Gastroesophageal sphincter (tissue), 4 donors: Measurements from ENCODE around the gene TMEM176B. TPM values are rescaled to one million over a fixed set of nuclear protein-coding genes. Genes with fewer than 3 reads are reported as not detected.
"Not testable (repeated sequence)": the region's sequence is repeated elsewhere in the genome, so short reads cannot be mapped to it uniquely, and the experiment has no call there.

Source experiments
- ATAC-seq: fragments of 150-250 bp; one replicate; pipeline ENCODE4 v1.9.1; 2016; ENCODE audit warnings: mild to moderate bottlenecking, moderate library complexity
- H3K27ac ChIP-seq, 4 donors: fragments of 200-600 bp; sonication (generic) in 3 of 4; 1 replicate in 3 of 4; 2 replicates in 1 of 4; pipeline ENCODE4 v1.5.1; 2016 to 2019
- H3K27me3 ChIP-seq: fragments of 200-600 bp; sonication (generic); one replicate; pipeline ENCODE4 v1.5.1; 2019
- H3K36me3 ChIP-seq, 2 donors: fragments of 200-600 bp; sonication (generic); one replicate each; pipeline ENCODE4 v1.5.1; 2019; ENCODE audit warnings: control low read depth in 1 of 2
- H3K4me1 ChIP-seq, 3 donors: fragments of 200-600 bp; sonication (generic); 1 replicate in 2 of 3; 2 replicates in 1 of 3; pipeline ENCODE4 v1.5.1; 2016 to 2019; ENCODE audit warnings: control low read depth in 2 of 3
- H3K4me3 ChIP-seq, 2 donors: fragments of 200-600 bp; sonication (generic); one replicate each; pipeline ENCODE4 v1.5.1; 2019; ENCODE audit warnings: mild to moderate bottlenecking in 1 of 2, moderate library complexity in 1 of 2
- H3K9me3 ChIP-seq, 3 donors: fragments of 200-600 bp; sonication (generic); one replicate each; pipeline ENCODE4 v1.5.1; 2017 to 2019; ENCODE audit warnings: control low read depth in 2 of 3
- CTCF ChIP-seq, 4 experiments: fragments of 200-600 bp in 2 of 4; fragments of 450-650 bp in 2 of 4; sonication (generic) in 1 of 4; IDR thresholded peaks; one replicate each; pipeline ENCODE4 v1.5.1; 2017 to 2019; ENCODE audit warnings: antibody characterized with exemption in 4 of 4, mild to moderate bottlenecking in 2 of 4, moderate library complexity in 2 of 4
- EP300 ChIP-seq: sonication (generic); formaldehyde crosslinking; IDR thresholded peaks from one replicate; pipeline ENCODE4 v1.6.1; 2017; ENCODE audit warnings: antibody characterized with exemption, mild to moderate bottlenecking
- POLR2A ChIP-seq, 2 donors: fragments of 450-650 bp; IDR thresholded peaks; one replicate each; pipeline ENCODE4 v1.6.1; 2017; ENCODE audit warnings: antibody characterized with exemption in 2 of 2, mild to moderate bottlenecking in 2 of 2, moderate library complexity in 1 of 2
- POLR2AphosphoS5 ChIP-seq: sonication (generic); formaldehyde crosslinking; IDR thresholded peaks from one replicate; pipeline ENCODE4 v1.6.1; 2017; ENCODE audit warnings: antibody characterized with exemption
- WGBS, 2 donors: methylation state at CpG; one replicate each; pipeline ENCODE4 v1.1.5; 2018; ENCODE audit warnings: low coverage in 1 of 2; 5-methylcytosine and 5-hydroxymethylcytosine counted together
- total RNA-seq, 4 donors: library from RNA; depleted of rRNA; stranded (reverse); fragments of >200 nt; gene quantifications; one replicate each; pipeline ENCODE4 v1.1.0, GENCODE V29; 2016

TMEM176B gene
- total RNA-seq, 4 donors from 2014 or later: 18.2 to 69.3 (median 52.6) TPM

DNA sequence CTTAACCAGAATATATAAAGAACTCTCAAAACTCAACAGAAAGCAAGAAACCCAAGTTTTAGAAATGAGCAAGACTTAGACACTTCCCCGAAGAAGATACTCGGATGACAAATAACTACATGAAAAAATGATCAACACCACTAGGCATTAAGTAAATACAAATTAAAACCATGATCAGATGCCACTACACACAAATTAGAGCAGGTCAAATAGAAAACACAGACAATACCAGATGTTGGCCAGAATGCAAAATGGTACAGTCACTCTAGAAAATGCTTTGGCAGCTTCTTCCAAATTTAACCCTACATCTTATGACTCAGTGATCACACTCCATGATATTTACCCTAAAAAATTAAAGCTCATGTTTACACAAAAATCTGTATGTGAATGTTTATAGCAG lies 18.8 kb upstream of the TMEM176B start:
- Histone ChIP-seq H3K4me1 (no peaks in the 10 kb centered on the region), H3K9me3 (peaks cover 0 to 29% (median 1%) of the 10 kb centered on the region in 3 donors), H3K27me3 (peaks cover 8% of the 10 kb centered on the region), H3K27ac (no peak overlapping the region), H3K36me3 (no peaks in the 10 kb centered on the region), H3K4me3 (no peak overlapping the region)
- ATAC-seq: no peak
- 83 to 100% methylated on average over 2 of the region's 2 CpGs for WGBS, 2 donors
- TF ChIP-seq CTCF (IDR thresholded peaks at IDR 0.05): no peak
- no peak for TF ChIP-seq POLR2AphosphoS5
- no peak for TF ChIP-seq EP300
- no peak for TF ChIP-seq POLR2A (IDR thresholded peaks at IDR 0.05)

DNA sequence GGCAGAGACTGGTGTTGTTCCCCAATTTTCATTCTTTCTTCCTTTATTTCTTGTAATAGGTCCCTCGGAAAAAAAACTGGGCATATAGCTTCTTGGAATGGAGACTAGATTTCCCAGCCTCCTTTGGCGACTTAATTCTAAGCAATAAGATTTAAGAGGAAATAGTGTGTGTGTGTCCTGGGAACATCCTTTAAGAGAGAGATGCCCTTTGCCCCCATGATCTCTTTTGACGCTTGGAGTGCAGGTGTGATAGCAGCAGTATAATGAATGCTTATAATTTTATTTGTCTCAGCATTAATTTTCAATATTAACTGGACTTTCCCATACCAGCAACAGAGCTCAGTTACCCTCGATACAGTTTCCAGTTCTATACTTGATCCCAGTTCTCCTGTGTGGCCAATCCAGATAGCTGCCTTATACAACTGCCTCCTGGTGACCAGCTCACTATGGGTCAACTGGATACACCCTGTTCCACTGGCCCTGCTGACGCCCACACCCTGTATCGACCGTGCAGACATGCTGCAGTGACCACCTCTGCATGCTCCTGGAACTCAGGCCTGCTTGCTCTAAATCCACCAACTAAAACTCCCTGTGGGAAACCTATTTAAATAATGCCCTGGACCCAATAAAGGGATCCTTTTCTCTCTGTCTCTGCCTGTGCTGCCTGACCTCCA lies 14.3 kb upstream of the TMEM176B start:
- Histone ChIP-seq H3K27me3 (peaks cover 8% of the 10 kb centered on the region), H3K36me3 (no peaks in the 10 kb centered on the region), H3K27ac (no peak overlapping the region), H3K9me3 (peaks cover 0 to 29% (median 0%) of the 10 kb centered on the region in 3 donors), H3K4me3 (no peak overlapping the region), H3K4me1 (no peaks in the 10 kb centered on the region)
- ATAC-seq: no peak
- WGBS, 2 donors: 70 to 80% methylated on average over 2 to 7 of the region's 7 CpGs
- no peak for TF ChIP-seq POLR2AphosphoS5
- TF ChIP-seq CTCF (IDR thresholded peaks at IDR 0.05): no peak
- TF ChIP-seq EP300: no peak
- no peak for TF ChIP-seq POLR2A (IDR thresholded peaks at IDR 0.05)

DNA sequence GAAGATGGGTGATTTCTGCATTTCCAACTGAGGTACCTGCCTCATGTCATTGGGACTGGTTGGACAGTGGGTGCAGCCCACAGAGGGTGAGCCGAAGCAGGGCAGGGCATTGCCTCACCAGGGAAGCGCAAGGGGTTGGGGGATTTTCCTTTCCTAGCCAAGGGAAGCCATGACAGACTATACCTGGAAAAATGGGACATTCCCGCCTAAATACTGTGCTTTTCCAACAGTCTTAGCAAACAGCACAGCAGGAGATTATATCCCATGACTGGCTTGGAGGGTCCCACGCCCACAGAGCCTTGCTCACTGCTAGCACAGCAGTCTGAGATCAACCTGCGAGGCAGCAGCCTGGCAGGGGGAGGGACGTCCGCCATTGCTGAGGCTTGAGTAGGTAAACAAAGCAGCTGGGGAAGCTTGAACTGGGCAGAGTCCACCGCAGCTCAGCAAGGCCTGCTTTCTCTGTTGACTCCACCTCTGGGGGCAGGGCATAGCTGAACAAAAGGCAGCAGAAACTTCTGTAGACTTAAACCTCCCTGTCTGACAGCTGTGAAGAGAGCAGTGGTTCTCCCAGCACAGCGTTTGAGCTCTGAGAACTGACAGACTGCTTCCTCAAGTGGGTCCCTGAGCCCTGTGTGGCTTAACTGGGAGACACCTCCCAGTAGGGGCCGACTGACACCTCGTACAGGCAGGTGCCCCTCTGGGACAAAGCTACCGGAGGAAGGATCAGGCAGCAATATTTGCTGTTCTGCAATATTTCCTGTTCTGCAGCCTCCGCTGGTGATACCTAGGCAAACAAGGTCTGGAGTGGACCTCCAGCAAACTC lies 7.7 kb upstream of the TMEM176B start:
- Histone ChIP-seq H3K9me3 (peaks cover 0 to 24% (median 0%) of the 10 kb centered on the region in 3 donors), H3K36me3 (peaks cover 0 to 26% of the 10 kb centered on the region in 2 donors), H3K27me3 (peaks cover 31% of the 10 kb centered on the region)
- not testable (repeated sequence) for H3K4me3 ChIP-seq, ATAC-seq, H3K4me1 ChIP-seq, H3K27ac ChIP-seq
- WGBS, 2 donors: 90% methylated on average over 2 of the region's 13 CpGs; no CpG with 5 or more reads in 1 of the 2 donors

GRCh38 chr7:150806863-150807262 lies 6.7 kb upstream of the TMEM176B start:
- Histone ChIP-seq H3K9me3 (peaks cover 0 to 24% (median 0%) of the 10 kb centered on the region in 3 donors), H3K36me3 (peaks cover 0 to 31% of the 10 kb centered on the region in 2 donors), H3K27ac (no peak overlapping the region), H3K27me3 (peaks cover 41% of the 10 kb centered on the region), H3K4me1 (no peaks in the 10 kb centered on the region), H3K4me3 (no peak overlapping the region)
- 71 to 91% methylated on average over 1 to 2 of the region's 2 CpGs for WGBS, 2 donors
- TF ChIP-seq POLR2AphosphoS5 (no peak), EP300 (no peak), POLR2A (IDR thresholded peaks at IDR 0.05) (no peak), CTCF (IDR thresholded peaks at IDR 0.05) (no peak)
- ATAC-seq: no peak

DNA sequence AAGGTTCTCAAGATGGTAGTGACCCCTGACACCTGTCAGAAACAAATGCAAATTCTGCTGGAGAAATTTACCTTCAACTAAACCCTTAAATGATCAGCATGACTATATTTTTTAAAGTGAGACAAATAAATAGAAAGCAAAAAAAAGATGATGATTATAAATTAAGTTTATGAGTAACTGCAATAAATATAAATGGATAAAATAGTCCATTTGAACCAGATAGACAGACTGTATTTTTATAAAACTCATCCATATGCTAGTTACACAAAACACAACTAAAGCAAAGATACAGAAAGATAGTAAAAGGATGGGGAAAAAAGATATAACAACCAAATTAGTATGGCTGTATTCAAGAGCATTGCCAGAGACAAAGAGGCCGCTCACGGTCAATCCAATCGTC lies 6.3 kb upstream of the TMEM176B start:
- peaks cover 0 to 3% (median 0%) of the 10 kb centered on the region in 3 donors for H3K4me1 ChIP-seq
- WGBS, 2 donors: 97 to 98% methylated on average over 3 of the region's 3 CpGs
- H3K4me3 ChIP-seq: no peak overlapping the region
- no peak for ATAC-seq
- H3K27me3 ChIP-seq: peaks cover 45% of the 10 kb centered on the region
- peaks cover 0 to 24% (median 0%) of the 10 kb centered on the region in 3 donors for H3K9me3 ChIP-seq
- peaks cover 0 to 31% of the 10 kb centered on the region in 2 donors for H3K36me3 ChIP-seq
- H3K27ac ChIP-seq: no peak overlapping the region
- no peak for TF ChIP-seq POLR2AphosphoS5
- TF ChIP-seq POLR2A (IDR thresholded peaks at IDR 0.05): no peak
- TF ChIP-seq CTCF (IDR thresholded peaks at IDR 0.05): no peak
- no peak for TF ChIP-seq EP300
